SK-N-SH treated with all-trans-retinoic acid at 6 μM for 48 hours (cell line): ENCODE data around the gene HDAC4.

ENCODE experiments used
- ARNTL ChIP-seq: fragments of 450-650 bp; formaldehyde crosslinking; IDR thresholded peaks from 2 replicates; pipeline ENCODE4 v1.5.0; 2020; ENCODE audit warnings: low read depth, mild to moderate bottlenecking, moderate library complexity, borderline replicate concordance
- BACH2 ChIP-seq: fragments of 250-450 bp; sonication (Bioruptor Pico); IDR thresholded peaks from 2 replicates; pipeline ENCODE4 v1.9.0; 2021; ENCODE audit warnings: mild to moderate bottlenecking, borderline replicate concordance
- GLIS3 ChIP-seq: fragments of 250-450 bp; sonication (Bioruptor Pico); IDR thresholded peaks from 2 replicates; pipeline ENCODE4 v1.5.0; 2020; ENCODE audit warnings: mild to moderate bottlenecking, moderate library complexity
- ISL1 ChIP-seq: fragments of 250-450 bp; sonication (Bioruptor Pico); IDR thresholded peaks from 2 replicates; pipeline ENCODE4 v2.1.2; 2022; ENCODE audit warnings: mild to moderate bottlenecking, moderate library complexity
- OSR1 ChIP-seq: fragments of 250-450 bp; sonication (Bioruptor Pico); IDR thresholded peaks from 2 replicates; pipeline ENCODE4 v1.8.0; 2022; ENCODE audit warnings: moderate library complexity, mild to moderate bottlenecking, inconsistent platforms
- PATZ1 ChIP-seq: fragments of 250-450 bp; sonication (Bioruptor Pico); IDR thresholded peaks from 2 replicates; pipeline ENCODE4 v1.8.0; 2020; ENCODE audit warnings: mild to moderate bottlenecking, moderate library complexity, borderline replicate concordance
- PPARA ChIP-seq: fragments of 250-450 bp; sonication (Bioruptor Pico); IDR thresholded peaks from 2 replicates; pipeline ENCODE4 v1.5.0; 2020; ENCODE audit warnings: mild to moderate bottlenecking, borderline replicate concordance
- RARB ChIP-seq: fragments of 250-450 bp; sonication (Bioruptor Pico); IDR thresholded peaks from 2 replicates; pipeline ENCODE4 v1.8.0; 2021; ENCODE audit warnings: mild to moderate bottlenecking, moderate library complexity
- TCF4 ChIP-seq: fragments of 250-450 bp; sonication (Bioruptor Pico); IDR thresholded peaks from 2 replicates; pipeline ENCODE4 v1.8.0; 2021; ENCODE audit warnings: mild to moderate bottlenecking, moderate library complexity, borderline replicate concordance
- TOX ChIP-seq: fragments of 250-450 bp; sonication (Bioruptor Pico); IDR thresholded peaks from 2 replicates; pipeline ENCODE4 v1.8.0; 2021; ENCODE audit warnings: mild to moderate bottlenecking, moderate library complexity, borderline replicate concordance
- TSHZ2 ChIP-seq: fragments of 250-450 bp; sonication (Bioruptor Pico); IDR thresholded peaks from 2 replicates; pipeline ENCODE4 v1.5.0; 2020; ENCODE audit warnings: mild to moderate bottlenecking, moderate library complexity
- ZFP3 ChIP-seq: fragments of 250-450 bp; sonication (Bioruptor Pico); IDR thresholded peaks from 2 replicates; pipeline ENCODE4 v1.5.0; 2020; ENCODE audit warnings: mild to moderate bottlenecking, moderate library complexity
- ZNF70 ChIP-seq: fragments of 450-650 bp; formaldehyde crosslinking; IDR thresholded peaks from 2 replicates; pipeline ENCODE4 v1.5.0; 2020; ENCODE audit warnings: mild to moderate bottlenecking, moderate library complexity

GRCh38 chr2:239195318-239195871 is 205.4 kb downstream of the HDAC4 start:
- no peak for TF ChIP-seq RARB (CRISPR knock-in tag)
- no peak for TF ChIP-seq PATZ1 (CRISPR knock-in tag)
- TF ChIP-seq ISL1: no peak
- TF ChIP-seq ARNTL (CRISPR knock-in tag): no peak
- no peak for TF ChIP-seq ZNF70 (CRISPR knock-in tag)
- no peak for TF ChIP-seq TOX (CRISPR knock-in tag)
- TF ChIP-seq OSR1 (CRISPR knock-in tag): no peak
- TF ChIP-seq BACH2 (CRISPR knock-in tag): no peak
- TF ChIP-seq GLIS3: no peak
- TF ChIP-seq ZFP3: no peak
- TF ChIP-seq PPARA: no peak
- TF ChIP-seq TSHZ2 (CRISPR knock-in tag): no peak
- TF ChIP-seq TCF4 (CRISPR knock-in tag): no peak
